OCI-LY3 (cell line): ENCODE results near the gene REXO1.

Experiments
- EZH2phosphoT487 ChIP-seq: fragments of 200-600 bp; shearing (Covaris generic); IDR thresholded peaks from 2 replicates; pipeline ENCODE4 v1.6.1; 2018; ENCODE audit warnings: antibody characterized with exemption, mixed run types, low read depth
- TF ChIP-seq, protein P1 (sequence below): fragments of 200-600, 300-600 bp; sonication (generic); IDR thresholded peaks from 2 replicates; pipeline ENCODE4 v1.5.1; 2014; ENCODE audit warnings: antibody characterized with exemption, low read length, low read depth

DNA sequence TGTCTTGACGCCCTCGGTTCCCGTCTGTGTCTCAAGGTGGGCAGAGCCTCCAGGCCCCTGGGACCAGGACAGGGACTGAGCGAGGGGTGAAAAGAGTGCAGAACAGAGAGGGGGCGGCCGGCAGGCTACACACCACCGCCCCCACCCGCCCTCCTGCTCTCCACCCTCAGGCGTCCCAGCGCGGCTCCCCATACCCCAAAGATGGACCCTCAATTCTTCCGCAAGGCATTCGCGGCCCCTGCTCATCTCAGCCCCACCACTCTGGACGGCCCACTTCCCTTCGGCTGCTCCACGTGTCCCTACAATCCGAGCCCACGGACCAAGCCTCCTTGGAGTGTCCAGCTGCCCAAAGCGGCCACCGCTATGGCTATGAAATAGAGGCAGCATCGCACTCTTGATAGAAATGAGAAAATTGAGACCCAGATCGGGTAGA lies 13.3 kb upstream of the REXO1 start:
- no peak for TF ChIP-seq EZH2phosphoT487
- TF ChIP-seq, protein P1, sequence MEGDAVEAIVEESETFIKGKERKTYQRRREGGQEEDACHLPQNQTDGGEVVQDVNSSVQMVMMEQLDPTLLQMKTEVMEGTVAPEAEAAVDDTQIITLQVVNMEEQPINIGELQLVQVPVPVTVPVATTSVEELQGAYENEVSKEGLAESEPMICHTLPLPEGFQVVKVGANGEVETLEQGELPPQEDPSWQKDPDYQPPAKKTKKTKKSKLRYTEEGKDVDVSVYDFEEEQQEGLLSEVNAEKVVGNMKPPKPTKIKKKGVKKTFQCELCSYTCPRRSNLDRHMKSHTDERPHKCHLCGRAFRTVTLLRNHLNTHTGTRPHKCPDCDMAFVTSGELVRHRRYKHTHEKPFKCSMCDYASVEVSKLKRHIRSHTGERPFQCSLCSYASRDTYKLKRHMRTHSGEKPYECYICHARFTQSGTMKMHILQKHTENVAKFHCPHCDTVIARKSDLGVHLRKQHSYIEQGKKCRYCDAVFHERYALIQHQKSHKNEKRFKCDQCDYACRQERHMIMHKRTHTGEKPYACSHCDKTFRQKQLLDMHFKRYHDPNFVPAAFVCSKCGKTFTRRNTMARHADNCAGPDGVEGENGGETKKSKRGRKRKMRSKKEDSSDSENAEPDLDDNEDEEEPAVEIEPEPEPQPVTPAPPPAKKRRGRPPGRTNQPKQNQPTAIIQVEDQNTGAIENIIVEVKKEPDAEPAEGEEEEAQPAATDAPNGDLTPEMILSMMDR, result no peak
